ENCODE measurements around the gene CYP2D6.
"Not testable (repeated sequence)": the region's sequence is repeated elsewhere in the genome, so short reads cannot be mapped to it uniquely, and the experiment has no call there.

- not testable (repeated sequence) for TF ChIP-seq CTCF, POLR2A (IDR thresholded peaks at IDR 0.05)
Observed at GRCh38 chr22:42141307-42142057, 10.9 kb upstream of the CYP2D6 start.
